CD4-positive, alpha-beta T cell (primary cell): ENCODE measurements around the gene LRRTM2. TPM values are rescaled to one million over a fixed set of nuclear protein-coding genes. Genes with fewer than 3 reads are reported as not detected.

Source experiments
- ATAC-seq: fragments of 200-7000 bp; cut with Tn5 transposase; one replicate; pipeline ENCODE4 v1.10.0; 2022; ENCODE audit warnings: mild to moderate bottlenecking; ENCODE audit not compliant: poor library complexity
- CTCF ChIA-PET: fragments of 350-600 bp; sonication (Branson Sonifier 250); formaldehyde crosslinking; loops from one replicate; lab custom pipeline; 2021; ENCODE audit warnings: antibody characterized with exemption, inconsistent platforms; lab: Charles Lee
- POLR2A ChIA-PET: fragments of 350-600 bp; sonication (Branson Sonifier 250); formaldehyde crosslinking; loops from one replicate; lab custom pipeline; 2021; ENCODE audit warnings: antibody characterized with exemption, inconsistent platforms; lab: Charles Lee
- DNase-seq, 14 experiments: peaks; one replicate each; pipeline ENCODE4 v3.0.0-alpha.2; 2013 to 2020; ENCODE audit warnings: mixed read lengths in 2 of 14
- H3K27ac ChIP-seq, 2 donors: one replicate each; pipeline versions ENCODE4 v1.5.1 to v1.7.0; 2013; ENCODE audit warnings: low read length in 2 of 2, low read depth in 1 of 2, mild to moderate bottlenecking in 1 of 2
- H3K27me3 ChIP-seq, 2 experiments: 1 replicate in 1 of 2; 2 replicates in 1 of 2; pipeline versions ENCODE4 v1.6.1 to v1.7.0; 2013; ENCODE audit warnings: low read length in 2 of 2, control low read depth in 1 of 2, mild to moderate bottlenecking in 1 of 2, moderate library complexity in 1 of 2; ENCODE audit not compliant: insufficient read depth in 2 of 2, control insufficient read depth in 1 of 2
- H3K36me3 ChIP-seq: one replicate; pipeline ENCODE4 v1.6.1; 2013; ENCODE audit warnings: low read length, control low read depth; ENCODE audit not compliant: insufficient read depth
- H3K4me1 ChIP-seq: one replicate; pipeline ENCODE4 v1.6.1; 2013; ENCODE audit warnings: low read length, control low read depth; ENCODE audit not compliant: insufficient read depth
- H3K4me3 ChIP-seq: one replicate; pipeline ENCODE4 v1.5.1; 2013; ENCODE audit warnings: mild to moderate bottlenecking, low read length, moderate library complexity
- H3K9me3 ChIP-seq, 2 experiments: 1 replicate in 1 of 2; 2 replicates in 1 of 2; pipeline versions ENCODE4 v1.6.1 to v1.7.0; 2013; ENCODE audit warnings: low read length in 2 of 2, mild to moderate bottlenecking in 2 of 2, control low read depth in 1 of 2, moderate library complexity in 1 of 2; ENCODE audit not compliant: control insufficient read depth in 1 of 2, insufficient read depth in 1 of 2
- H3K27ac Mint-ChIP-seq: one replicate; pipeline ENCODE4 v1.8.0; 2020; ENCODE audit warnings: mixed read lengths
- H3K27me3 Mint-ChIP-seq: one replicate; pipeline ENCODE4 v1.8.0; 2021; ENCODE audit warnings: mixed read lengths
- H3K36me3 Mint-ChIP-seq: one replicate; pipeline ENCODE4 v1.8.0; 2021; ENCODE audit warnings: low read depth, mixed read lengths
- H3K4me1 Mint-ChIP-seq: one replicate; pipeline ENCODE4 v1.8.0; 2021; ENCODE audit warnings: low read depth, mixed read lengths
- H3K4me3 Mint-ChIP-seq: one replicate; pipeline ENCODE4 v1.8.0; 2020; ENCODE audit warnings: mild to moderate bottlenecking, mixed read lengths
- H3K9me3 Mint-ChIP-seq: one replicate; pipeline ENCODE4 v1.8.0; 2020; ENCODE audit warnings: mixed read lengths
- intact Hi-C, 2 experiments: fragments of 100-400 bp; cut with DNase I in 1 of 2; cut with micrococcal nuclease in 1 of 2; formaldehyde crosslinking; loops; one replicate each; pipeline versions ENCODE4 v1.15.1 to v1.9.0; 2023 to 2025; cut with DNase I, micrococcal nuclease
- total RNA-seq, 174 experiments: library from RNA in 2 of 174; stranded (reverse) in 2 of 174; gene quantifications; one replicate each; pipeline ENCODE4 v1.2.3 and lab custom pipeline; 2021 to 2026
- TF ChIP-seq, protein P1 (sequence below): fragments of 200-600 bp; IDR thresholded peaks from one replicate; pipeline ENCODE4 v1.8.0; 2022; ENCODE audit warnings: antibody characterized with exemption, mild to moderate bottlenecking

The LRRTM2 gene
- total RNA-seq, 2 experiments from 2014 or later, result 0.03 to 0.22 TPM

GRCh38 chr5:138833080-138833479 is 42.1 kb downstream of the LRRTM2 start:
- Mint-ChIP-seq H3K4me3 (no peak overlapping the region), H3K36me3 (no peaks in the 10 kb centered on the region), H3K27ac (no peak overlapping the region), H3K27me3 (no peaks in the 10 kb centered on the region), H3K9me3 (no peaks in the 10 kb centered on the region), H3K4me1 (no peaks in the 10 kb centered on the region)
- Histone ChIP-seq H3K9me3 (no peaks in the 10 kb centered on the region), H3K4me1 (no peaks in the 10 kb centered on the region), H3K27me3 (no peaks in the 10 kb centered on the region), H3K4me3 (no peak overlapping the region), H3K27ac (no peak overlapping the region), H3K36me3 (no peaks in the 10 kb centered on the region)
- CTCF ChIA-PET, result no interaction called here
- intact Hi-C loops, result no loop called here
- no peak for DNase-seq
- no peak for ATAC-seq
- POLR2A ChIA-PET, result no interaction called here
- TF ChIP-seq, protein P1, sequence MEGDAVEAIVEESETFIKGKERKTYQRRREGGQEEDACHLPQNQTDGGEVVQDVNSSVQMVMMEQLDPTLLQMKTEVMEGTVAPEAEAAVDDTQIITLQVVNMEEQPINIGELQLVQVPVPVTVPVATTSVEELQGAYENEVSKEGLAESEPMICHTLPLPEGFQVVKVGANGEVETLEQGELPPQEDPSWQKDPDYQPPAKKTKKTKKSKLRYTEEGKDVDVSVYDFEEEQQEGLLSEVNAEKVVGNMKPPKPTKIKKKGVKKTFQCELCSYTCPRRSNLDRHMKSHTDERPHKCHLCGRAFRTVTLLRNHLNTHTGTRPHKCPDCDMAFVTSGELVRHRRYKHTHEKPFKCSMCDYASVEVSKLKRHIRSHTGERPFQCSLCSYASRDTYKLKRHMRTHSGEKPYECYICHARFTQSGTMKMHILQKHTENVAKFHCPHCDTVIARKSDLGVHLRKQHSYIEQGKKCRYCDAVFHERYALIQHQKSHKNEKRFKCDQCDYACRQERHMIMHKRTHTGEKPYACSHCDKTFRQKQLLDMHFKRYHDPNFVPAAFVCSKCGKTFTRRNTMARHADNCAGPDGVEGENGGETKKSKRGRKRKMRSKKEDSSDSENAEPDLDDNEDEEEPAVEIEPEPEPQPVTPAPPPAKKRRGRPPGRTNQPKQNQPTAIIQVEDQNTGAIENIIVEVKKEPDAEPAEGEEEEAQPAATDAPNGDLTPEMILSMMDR, result no peak

GRCh38 chr5:138832218-138832617 is 42.9 kb downstream of the LRRTM2 start:
- CTCF ChIA-PET, result no interaction called here
- no peak for DNase-seq
- no peaks in the 10 kb centered on the region for H3K36me3 Mint-ChIP-seq
- Histone ChIP-seq H3K4me3 (no peak overlapping the region), H3K27me3 (no peaks in the 10 kb centered on the region), H3K9me3 (no peaks in the 10 kb centered on the region), H3K4me1 (no peaks in the 10 kb centered on the region), H3K27ac (no peak overlapping the region), H3K36me3 (no peaks in the 10 kb centered on the region)
- TF ChIP-seq, protein P1, result no peak
- no peaks in the 10 kb centered on the region for H3K9me3 Mint-ChIP-seq
- no peak overlapping the region for H3K4me3 Mint-ChIP-seq
- POLR2A ChIA-PET, result no interaction called here
- no peaks in the 10 kb centered on the region for H3K27me3 Mint-ChIP-seq
- no peak overlapping the region for H3K27ac Mint-ChIP-seq
- no peaks in the 10 kb centered on the region for H3K4me1 Mint-ChIP-seq
- ATAC-seq, result no peak
- intact Hi-C loops, result no loop called here

DNA sequence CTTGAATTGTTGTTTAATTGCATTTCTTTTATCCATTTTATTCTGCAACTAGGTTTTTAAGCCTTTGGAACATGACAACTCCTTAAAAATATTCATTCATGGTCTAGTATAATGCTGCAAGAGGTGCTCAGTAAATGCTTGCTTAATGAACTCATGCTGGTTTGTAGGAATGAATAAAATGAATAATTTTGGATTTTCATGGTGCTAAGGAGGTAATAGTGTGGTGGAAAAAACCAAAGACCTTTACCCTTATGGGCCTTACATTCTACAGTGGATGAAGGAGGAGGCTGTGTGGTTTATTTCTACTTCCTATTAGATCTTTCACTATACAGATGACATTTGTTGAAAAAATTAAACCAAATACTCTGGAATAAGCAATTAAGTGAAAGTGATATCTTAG is 43.4 kb downstream of the LRRTM2 start:
- H3K4me3 ChIP-seq, result no peak overlapping the region
- no peak overlapping the region for H3K4me3 Mint-ChIP-seq
- POLR2A ChIA-PET, result no interaction called here
- TF ChIP-seq, protein P1, result no peak
- no peak overlapping the region for H3K27ac ChIP-seq
- intact Hi-C loops, result no loop called here
- no peaks in the 10 kb centered on the region for H3K4me1 ChIP-seq
- no peaks in the 10 kb centered on the region for H3K4me1 Mint-ChIP-seq
- no peak for ATAC-seq
- no peak for DNase-seq
- H3K27me3 ChIP-seq, result no peaks in the 10 kb centered on the region
- H3K27me3 Mint-ChIP-seq, result no peaks in the 10 kb centered on the region
- no peaks in the 10 kb centered on the region for H3K9me3 Mint-ChIP-seq
- no peak overlapping the region for H3K27ac Mint-ChIP-seq
- no peaks in the 10 kb centered on the region for H3K36me3 ChIP-seq
- no peaks in the 10 kb centered on the region for H3K36me3 Mint-ChIP-seq
- no peaks in the 10 kb centered on the region for H3K9me3 ChIP-seq
- CTCF ChIA-PET, result no interaction called here
